ENCODE results near the gene INPP5A. TPM values are rescaled to one million over a fixed set of nuclear protein-coding genes. Genes with fewer than 3 reads are reported as not detected.

Gene INPP5A
- total RNA-seq, 1 experiment from 2014 or later, result 22.6 TPM

DNA sequence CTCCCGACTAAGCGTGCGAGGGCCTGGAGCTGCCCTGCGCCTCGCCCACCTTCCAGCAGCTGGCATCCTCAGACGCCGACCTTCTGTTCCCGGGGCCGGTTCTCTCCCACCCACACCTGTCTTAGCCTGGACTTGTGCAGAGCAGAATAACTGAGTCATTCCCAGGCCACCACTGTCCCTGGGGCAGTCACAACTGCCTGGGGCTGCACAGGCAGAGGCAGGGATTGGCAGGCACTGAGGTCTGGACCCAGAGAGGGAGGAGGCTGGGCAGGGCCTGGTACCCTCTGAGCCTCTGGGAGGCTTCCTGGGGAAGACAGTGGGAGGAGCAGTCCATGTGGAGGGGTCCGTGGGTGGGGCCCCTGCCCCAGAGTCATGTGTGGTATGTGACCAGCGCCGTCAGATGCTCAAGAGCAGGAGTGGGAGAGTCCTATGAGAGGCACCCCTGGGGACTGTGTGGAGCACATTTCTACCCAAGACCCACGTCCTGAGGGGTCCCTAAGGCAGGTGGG is 174.1 kb downstream of the INPP5A start:
- ChIA-PET CTCF (no interaction called here), POLR2A (ENCODE audit: unreplicated experiment) (no interaction called here)
- no peak for ATAC-seq
- TF ChIP-seq, protein P1, sequence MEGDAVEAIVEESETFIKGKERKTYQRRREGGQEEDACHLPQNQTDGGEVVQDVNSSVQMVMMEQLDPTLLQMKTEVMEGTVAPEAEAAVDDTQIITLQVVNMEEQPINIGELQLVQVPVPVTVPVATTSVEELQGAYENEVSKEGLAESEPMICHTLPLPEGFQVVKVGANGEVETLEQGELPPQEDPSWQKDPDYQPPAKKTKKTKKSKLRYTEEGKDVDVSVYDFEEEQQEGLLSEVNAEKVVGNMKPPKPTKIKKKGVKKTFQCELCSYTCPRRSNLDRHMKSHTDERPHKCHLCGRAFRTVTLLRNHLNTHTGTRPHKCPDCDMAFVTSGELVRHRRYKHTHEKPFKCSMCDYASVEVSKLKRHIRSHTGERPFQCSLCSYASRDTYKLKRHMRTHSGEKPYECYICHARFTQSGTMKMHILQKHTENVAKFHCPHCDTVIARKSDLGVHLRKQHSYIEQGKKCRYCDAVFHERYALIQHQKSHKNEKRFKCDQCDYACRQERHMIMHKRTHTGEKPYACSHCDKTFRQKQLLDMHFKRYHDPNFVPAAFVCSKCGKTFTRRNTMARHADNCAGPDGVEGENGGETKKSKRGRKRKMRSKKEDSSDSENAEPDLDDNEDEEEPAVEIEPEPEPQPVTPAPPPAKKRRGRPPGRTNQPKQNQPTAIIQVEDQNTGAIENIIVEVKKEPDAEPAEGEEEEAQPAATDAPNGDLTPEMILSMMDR (conservative IDR thresholded peaks at IDR 0.05; ENCODE audit: low read depth, low read length), result no peak
- no peak for TF ChIP-seq EZH2 (IDR thresholded peaks at IDR 0.05; ENCODE audit: low read length, unreplicated experiment)
- TF ChIP-seq EZH2phosphoT487 (IDR thresholded peaks at IDR 0.05; ENCODE audit: borderline replicate concordance, low read length), result no peak
- Histone ChIP-seq H3K27me3 (ENCODE audit: low read length) (no peaks in the 10 kb centered on the region), H3K27ac (ENCODE audit: low read length) (no peak overlapping the region), H4K20me1 (ENCODE audit: low read length) (no peaks in the 10 kb centered on the region), H2AFZ (ENCODE audit: low read length) (no peak overlapping the region), H3K9ac (ENCODE audit: low read length) (no peak overlapping the region), H3K4me1 (ENCODE audit: insufficient read depth, low read length) (no peaks in the 10 kb centered on the region), H3K9me3 (ENCODE audit: low read length) (no peaks in the 10 kb centered on the region), H3K36me3 (ENCODE audit: low read depth, low read length) (peaks cover 3% of the 10 kb centered on the region; the same call in 1 of the 2 replicates), H3F3A (ENCODE audit: low read length, unreplicated experiment) (no peaks in the 10 kb centered on the region), H3K4me3 (ENCODE audit: low read length) (no peak overlapping the region), H3K4me2 (ENCODE audit: low read length) (no peak overlapping the region), H3K79me2 (ENCODE audit: low read length) (no peaks in the 10 kb centered on the region), H3K9me2 (replicated peaks; ENCODE audit: low read length) (no peaks in the 10 kb centered on the region)
- BruUV-seq (replicated peaks), result no TSS peak
- intact Hi-C loops (cut with micrococcal nuclease), result no loop called here
- DNase-seq, result no peak

DNA sequence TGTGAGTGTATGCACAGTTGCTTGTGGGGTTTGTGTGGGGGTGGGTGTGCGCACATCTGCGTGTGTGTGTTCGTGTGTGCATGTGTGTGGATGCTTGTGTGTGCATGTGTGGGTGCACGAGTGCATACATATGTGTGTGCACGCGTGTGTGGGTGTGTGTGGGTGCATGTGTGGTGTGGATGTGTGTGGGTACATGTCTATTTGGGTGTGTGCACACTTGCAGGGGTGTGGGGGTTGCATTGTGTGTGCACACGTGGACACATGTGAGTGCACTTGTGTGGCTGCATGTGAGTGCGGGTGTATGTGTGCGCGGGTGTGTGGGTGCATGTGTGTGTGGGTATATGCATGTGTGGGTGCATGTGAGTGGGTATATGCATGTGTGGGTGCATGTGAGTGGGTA is 174.7 kb downstream of the INPP5A start:
- H3K36me3 ChIP-seq (ENCODE audit: low read depth, low read length), result peaks cover 3% of the 10 kb centered on the region; the same call in 1 of the 2 replicates
- no peak overlapping the region for H3K4me3 ChIP-seq (ENCODE audit: low read length)
- intact Hi-C loops (cut with micrococcal nuclease), result no loop called here
- no peaks in the 10 kb centered on the region for H3K9me2 ChIP-seq (replicated peaks; ENCODE audit: low read length)
- BruUV-seq (replicated peaks), result no TSS peak
- POLR2A ChIA-PET (ENCODE audit: unreplicated experiment), result no interaction called here
- no peaks in the 10 kb centered on the region for H3F3A ChIP-seq (ENCODE audit: low read length, unreplicated experiment)
- no peak overlapping the region for H3K9ac ChIP-seq (ENCODE audit: low read length)
- no peaks in the 10 kb centered on the region for H3K79me2 ChIP-seq (ENCODE audit: low read length)
- H3K4me1 ChIP-seq (ENCODE audit: insufficient read depth, low read length), result no peaks in the 10 kb centered on the region
- no peaks in the 10 kb centered on the region for H4K20me1 ChIP-seq (ENCODE audit: low read length)
- no peak overlapping the region for H3K27ac ChIP-seq (ENCODE audit: low read length)
- no peak overlapping the region for H3K4me2 ChIP-seq (ENCODE audit: low read length)
- no peak for DNase-seq
- H3K27me3 ChIP-seq (ENCODE audit: low read length), result no peaks in the 10 kb centered on the region
- CTCF ChIA-PET, result no interaction called here
- H2AFZ ChIP-seq (ENCODE audit: low read length), result no peak overlapping the region
- TF ChIP-seq EZH2 (IDR thresholded peaks at IDR 0.05; ENCODE audit: low read length, unreplicated experiment) (no peak), EZH2phosphoT487 (IDR thresholded peaks at IDR 0.05; ENCODE audit: borderline replicate concordance, low read length) (no peak)
- TF ChIP-seq, protein P1 (conservative IDR thresholded peaks at IDR 0.05; ENCODE audit: low read depth, low read length), result no peak
- H3K9me3 ChIP-seq (ENCODE audit: low read length), result no peaks in the 10 kb centered on the region
- ATAC-seq, result no peak

DNA sequence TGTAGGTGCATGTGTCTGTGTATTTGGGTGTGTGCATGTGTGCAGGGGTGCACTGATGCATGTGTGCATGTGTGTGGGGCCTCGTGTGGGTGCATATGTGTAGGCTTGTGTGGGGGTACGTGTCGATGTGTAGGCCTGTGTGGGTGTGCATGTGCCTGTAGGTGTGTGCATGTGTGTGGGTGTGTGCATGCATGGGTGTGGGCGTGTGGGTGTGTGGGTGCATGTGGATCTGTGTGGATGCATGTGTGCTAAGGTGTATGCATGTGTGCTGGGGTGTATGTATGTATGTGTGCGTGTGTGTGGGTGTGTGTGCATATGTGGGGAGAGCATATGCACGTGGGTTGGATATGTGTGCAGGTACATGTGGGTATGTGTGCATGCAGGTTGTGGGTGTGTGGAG is 175.2 kb downstream of the INPP5A start:
- ChIA-PET POLR2A (ENCODE audit: unreplicated experiment) (no interaction called here), CTCF (no interaction called here)
- Histone ChIP-seq H3K4me3 (ENCODE audit: low read length) (no peak overlapping the region), H3K79me2 (ENCODE audit: low read length) (no peaks in the 10 kb centered on the region), H3K9me3 (ENCODE audit: low read length) (no peaks in the 10 kb centered on the region), H3K4me1 (ENCODE audit: insufficient read depth, low read length) (no peaks in the 10 kb centered on the region), H2AFZ (ENCODE audit: low read length) (no peak overlapping the region), H3K4me2 (ENCODE audit: low read length) (no peak overlapping the region), H3K36me3 (ENCODE audit: low read depth, low read length) (peaks cover 3% of the 10 kb centered on the region; the same call in 1 of the 2 replicates), H3K9me2 (replicated peaks; ENCODE audit: low read length) (no peaks in the 10 kb centered on the region), H4K20me1 (ENCODE audit: low read length) (no peaks in the 10 kb centered on the region), H3K9ac (ENCODE audit: low read length) (no peak overlapping the region), H3K27ac (ENCODE audit: low read length) (no peak overlapping the region), H3F3A (ENCODE audit: low read length, unreplicated experiment) (no peaks in the 10 kb centered on the region), H3K27me3 (ENCODE audit: low read length) (no peaks in the 10 kb centered on the region)
- ATAC-seq, result no peak
- no TSS peak for BruUV-seq (replicated peaks)
- TF ChIP-seq EZH2phosphoT487 (IDR thresholded peaks at IDR 0.05; ENCODE audit: borderline replicate concordance, low read length) (no peak), EZH2 (IDR thresholded peaks at IDR 0.05; ENCODE audit: low read length, unreplicated experiment) (no peak)
- TF ChIP-seq, protein P1 (conservative IDR thresholded peaks at IDR 0.05; ENCODE audit: low read depth, low read length), result no peak
- no peak for DNase-seq
- intact Hi-C loops (cut with micrococcal nuclease), result no loop called here

Measured in PC-3 (cell line).